Stomach (tissue), 4 donors: Measurements from ENCODE around the gene PGAP6.
"Not testable (repeated sequence)": the region's sequence is repeated elsewhere in the genome, so short reads cannot be mapped to it uniquely, and the experiment has no call there.

ENCODE experiments used
- EP300 ChIP-seq: sonication (generic); formaldehyde crosslinking; IDR thresholded peaks from one replicate; pipeline ENCODE4 v1.6.1; 2017; ENCODE audit warnings: antibody characterized with exemption
- POLR2A ChIP-seq, 4 donors: fragments of 450-650 bp; IDR thresholded peaks; one replicate each; pipeline ENCODE4 v1.6.1; 2016; ENCODE audit warnings: antibody characterized with exemption in 4 of 4, control low read depth in 2 of 4, mild to moderate bottlenecking in 1 of 4, moderate library complexity in 1 of 4
- POLR2AphosphoS5 ChIP-seq, 3 donors: sonication (generic); formaldehyde crosslinking; IDR thresholded peaks; one replicate each; pipeline ENCODE4 v1.6.1; 2016; ENCODE audit warnings: antibody characterized with exemption in 3 of 3
- TF ChIP-seq, protein P1 (sequence below), 7 experiments: fragments of 450-650 bp in 4 of 7; fragments of 200-600 bp in 3 of 7; sonication (generic) in 3 of 7; IDR thresholded peaks; one replicate each; pipeline ENCODE4 v1.5.1; 2016 to 2019; ENCODE audit warnings: antibody characterized with exemption in 7 of 7, control low read depth in 2 of 7, mild to moderate bottlenecking in 1 of 7

GRCh38 chr16:378113-378820, 3.5 kb downstream of the PGAP6 start:
- TF ChIP-seq POLR2AphosphoS5 (IDR thresholded peaks at IDR 0.05); POLR2A (IDR thresholded peaks at IDR 0.05); EP300: not testable (repeated sequence)
- TF ChIP-seq, protein P1, sequence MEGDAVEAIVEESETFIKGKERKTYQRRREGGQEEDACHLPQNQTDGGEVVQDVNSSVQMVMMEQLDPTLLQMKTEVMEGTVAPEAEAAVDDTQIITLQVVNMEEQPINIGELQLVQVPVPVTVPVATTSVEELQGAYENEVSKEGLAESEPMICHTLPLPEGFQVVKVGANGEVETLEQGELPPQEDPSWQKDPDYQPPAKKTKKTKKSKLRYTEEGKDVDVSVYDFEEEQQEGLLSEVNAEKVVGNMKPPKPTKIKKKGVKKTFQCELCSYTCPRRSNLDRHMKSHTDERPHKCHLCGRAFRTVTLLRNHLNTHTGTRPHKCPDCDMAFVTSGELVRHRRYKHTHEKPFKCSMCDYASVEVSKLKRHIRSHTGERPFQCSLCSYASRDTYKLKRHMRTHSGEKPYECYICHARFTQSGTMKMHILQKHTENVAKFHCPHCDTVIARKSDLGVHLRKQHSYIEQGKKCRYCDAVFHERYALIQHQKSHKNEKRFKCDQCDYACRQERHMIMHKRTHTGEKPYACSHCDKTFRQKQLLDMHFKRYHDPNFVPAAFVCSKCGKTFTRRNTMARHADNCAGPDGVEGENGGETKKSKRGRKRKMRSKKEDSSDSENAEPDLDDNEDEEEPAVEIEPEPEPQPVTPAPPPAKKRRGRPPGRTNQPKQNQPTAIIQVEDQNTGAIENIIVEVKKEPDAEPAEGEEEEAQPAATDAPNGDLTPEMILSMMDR (IDR thresholded peaks at IDR 0.05): not testable (repeated sequence)
